ENCODE measurements around the gene GABRB1. TPM values are rescaled to one million over a fixed set of nuclear protein-coding genes. Genes with fewer than 3 reads are reported as not detected.

Gene GABRB1
- total RNA-seq, 1 experiment from 2014 or later = not detected

- no peak for TF ChIP-seq REST (IDR thresholded peaks at IDR 0.05; ENCODE audit: low read depth)
- no peak for TF ChIP-seq MAX (IDR thresholded peaks at IDR 0.05)
- TF ChIP-seq ATF3 (IDR thresholded peaks at IDR 0.05) = no peak
- TF ChIP-seq CEBPB (IDR thresholded peaks at IDR 0.05; ENCODE audit: low read depth) = no peak
- no peak for TF ChIP-seq ZFX (IDR thresholded peaks at IDR 0.05)
- no peak for TF ChIP-seq SRF (IDR thresholded peaks at IDR 0.05; ENCODE audit: low read depth)
- no peak for TF ChIP-seq RAD21 (IDR thresholded peaks at IDR 0.05; ENCODE audit: low read depth)
- no peak for TF ChIP-seq POLR2A (IDR thresholded peaks at IDR 0.05; ENCODE audit: borderline replicate concordance, extremely low read depth, insufficient read depth, insufficient read length)
- TF ChIP-seq TCF7L2 (IDR thresholded peaks at IDR 0.05; ENCODE audit: borderline replicate concordance, extremely low read depth, insufficient read depth, insufficient read length) = no peak
- TF ChIP-seq CBX3 (IDR thresholded peaks at IDR 0.05; ENCODE audit: low read depth) = no peak
- no peak for TF ChIP-seq SIN3A (IDR thresholded peaks at IDR 0.05; ENCODE audit: low read depth)
- TF ChIP-seq YY1 (IDR thresholded peaks at IDR 0.05; ENCODE audit: extremely low read depth, insufficient replicate concordance, low read depth, low read length) = no peak
These were observed 73.6 kb downstream of the GABRB1 start (continued) for GRCh38 chr4:47104986-47105385.

GRCh38 chr4:47106561-47106960 is 75.2 kb downstream of the GABRB1 start:
- H3K4me1 ChIP-seq (ENCODE audit: control insufficient read depth in 1 of 2, insufficient read depth in 2 of 2, low read length in 2 of 2) = no peaks in the 10 kb centered on the region
- H3K9me3 ChIP-seq (ENCODE audit: control insufficient read depth in 1 of 2, insufficient read depth in 1 of 2, low read depth in 1 of 2, low read length in 2 of 2) = no peaks in the 10 kb centered on the region
- TF ChIP-seq ZFX (IDR thresholded peaks at IDR 0.05) (no peak), TCF7L2 (IDR thresholded peaks at IDR 0.05; ENCODE audit: borderline replicate concordance, extremely low read depth, insufficient read depth, insufficient read length) (no peak), CTCF (IDR thresholded peaks at IDR 0.05 in 2 of 3, conservative IDR thresholded peaks at IDR 0.05 in 1 of 3; ENCODE audit: borderline replicate concordance in 1 of 3, insufficient read depth in 1 of 3, low read depth in 2 of 3, low read length in 2 of 3) (no peak), ATF3 (IDR thresholded peaks at IDR 0.05) (no peak), ZNF274 (IDR thresholded peaks at IDR 0.05; ENCODE audit: low read depth, low read length) (no peak)
- ChIA-PET RAD21 (ENCODE audit: low non-redundant PET in 1 of 2, low total read pairs in 2 of 2, uncharacterized antibody in 2 of 2, unreplicated experiment in 2 of 2) (no interaction called here), CTCF (no interaction called here), POLR2A (interaction anchor here (0.6 kb wide), 1 partner anchor 66 kb away, joined by 4 read pairs; no protein-coding TSS in a partner anchor)
- H3K9me2 ChIP-seq (ENCODE audit: insufficient read depth) = no peaks in the 10 kb centered on the region
- no peak overlapping the region for H3K27ac ChIP-seq (ENCODE audit: low read depth, low read length)
- no peaks in the 10 kb centered on the region for H3K27me3 ChIP-seq (ENCODE audit: insufficient read depth, low read length)
- no peak for DNase-seq (ENCODE audit: low read depth, low spot score)
- no peak for ATAC-seq
- no peaks in the 10 kb centered on the region for H3K36me3 ChIP-seq (ENCODE audit: control insufficient read depth in 1 of 2, insufficient read depth in 2 of 2, low read length in 2 of 2)
- intact Hi-C loops (cut with micrococcal nuclease) = no loop called here
- no peak overlapping the region for H2AFZ ChIP-seq (ENCODE audit: low read depth, low read length, poor library complexity, severe bottlenecking)
- H3K9ac ChIP-seq (ENCODE audit: low read length) = no peak overlapping the region
- no peak overlapping the region for H3K4me2 ChIP-seq (ENCODE audit: low read length)
- H3K79me2 ChIP-seq (ENCODE audit: insufficient read depth, low read length) = no peaks in the 10 kb centered on the region
- no TSS peak for BruUV-seq (replicated peaks)
- H4K20me1 ChIP-seq (ENCODE audit: insufficient read depth) = no peaks in the 10 kb centered on the region
- H3K4me3 ChIP-seq (replicated peaks in 1 of 2; ENCODE audit: low read depth in 1 of 2, low read length in 2 of 2) = no peak overlapping the region

All from HCT116 (cell line).